Upper lobe of left lung (tissue), 6 donors: ENCODE results near the gene VSIR. TPM values are rescaled to one million over a fixed set of nuclear protein-coding genes. Genes with fewer than 3 reads are reported as not detected.

Source experiments
- ATAC-seq, 2 donors: fragments of 200-7000 bp; cut with Tn5 transposase; one replicate each; pipeline ENCODE4 v1.9.1; 2022; ENCODE audit warnings: mild to moderate bottlenecking in 2 of 2, moderate library complexity in 2 of 2; ENCODE audit not compliant: low FRiP score in 2 of 2
- DNase-seq, 2 donors: peaks; one replicate each; pipeline ENCODE4 v3.0.0-alpha.2; 2019 to 2020
- H3K27ac ChIP-seq, 4 donors: fragments of 200-600 bp; sonication (generic); one replicate each; pipeline ENCODE4 v1.5.1; 2016 to 2019
- H3K27me3 ChIP-seq, 4 donors: fragments of 200-600 bp; sonication (generic); one replicate each; pipeline ENCODE4 v1.5.1; 2017 to 2019
- H3K36me3 ChIP-seq, 4 donors: fragments of 200-600 bp; sonication (generic); one replicate each; pipeline ENCODE4 v1.5.1; 2016 to 2019
- H3K4me1 ChIP-seq, 4 donors: fragments of 200-600 bp; sonication (generic); one replicate each; pipeline ENCODE4 v1.5.1; 2018 to 2019
- H3K4me3 ChIP-seq, 4 donors: fragments of 200-600 bp; sonication (generic); one replicate each; pipeline ENCODE4 v1.5.1; 2017 to 2019; ENCODE audit warnings: mild to moderate bottlenecking in 2 of 4, moderate library complexity in 1 of 4
- H3K9me3 ChIP-seq, 4 donors: fragments of 200-600 bp; sonication (generic); one replicate each; pipeline ENCODE4 v1.5.1; 2018 to 2019
- CTCF ChIP-seq, 6 experiments: fragments of 450-650 bp in 4 of 6; fragments of 200-600 bp in 2 of 6; sonication (generic) in 2 of 6; IDR thresholded peaks; one replicate each; pipeline ENCODE4 v1.5.1; 2016 to 2019; ENCODE audit warnings: antibody characterized with exemption in 6 of 6
- EP300 ChIP-seq, 4 donors: sonication (generic); formaldehyde crosslinking; IDR thresholded peaks; one replicate each; pipeline ENCODE4 v1.5.1; 2017; ENCODE audit warnings: antibody characterized with exemption in 4 of 4, control low read depth in 2 of 4
- POLR2A ChIP-seq, 4 donors: fragments of 450-650 bp; IDR thresholded peaks; one replicate each; pipeline ENCODE4 v1.5.1; 2016 to 2017; ENCODE audit warnings: antibody characterized with exemption in 4 of 4, mild to moderate bottlenecking in 2 of 4
- POLR2AphosphoS5 ChIP-seq, 2 donors: sonication (generic); formaldehyde crosslinking; IDR thresholded peaks; one replicate each; pipeline ENCODE4 v1.5.1; 2017; ENCODE audit warnings: antibody characterized with exemption in 2 of 2
- WGBS, 2 donors: methylation state at CpG; one replicate each; pipeline ENCODE4 v1.1.5; 2017 to 2018; 5-methylcytosine and 5-hydroxymethylcytosine counted together
- total RNA-seq, 6 donors: library from RNA; depleted of rRNA in 4 of 6; stranded (reverse); fragments of >200 nt in 4 of 6; gene quantifications; one replicate each; pipeline versions ENCODE4 v1.1.0 to v1.2.1, GENCODE V29; 2016 to 2021
- donor health status: DM: no; HTN: no; CAD: no; lungs with moderate emphysema.
- donor health status: DM: no; HTN: yes; CAD: no; lungs with severe emphysema.

The VSIR gene
- total RNA-seq, 6 donors from 2014 or later = 51.7 to 167 (median 92.5) TPM

DNA sequence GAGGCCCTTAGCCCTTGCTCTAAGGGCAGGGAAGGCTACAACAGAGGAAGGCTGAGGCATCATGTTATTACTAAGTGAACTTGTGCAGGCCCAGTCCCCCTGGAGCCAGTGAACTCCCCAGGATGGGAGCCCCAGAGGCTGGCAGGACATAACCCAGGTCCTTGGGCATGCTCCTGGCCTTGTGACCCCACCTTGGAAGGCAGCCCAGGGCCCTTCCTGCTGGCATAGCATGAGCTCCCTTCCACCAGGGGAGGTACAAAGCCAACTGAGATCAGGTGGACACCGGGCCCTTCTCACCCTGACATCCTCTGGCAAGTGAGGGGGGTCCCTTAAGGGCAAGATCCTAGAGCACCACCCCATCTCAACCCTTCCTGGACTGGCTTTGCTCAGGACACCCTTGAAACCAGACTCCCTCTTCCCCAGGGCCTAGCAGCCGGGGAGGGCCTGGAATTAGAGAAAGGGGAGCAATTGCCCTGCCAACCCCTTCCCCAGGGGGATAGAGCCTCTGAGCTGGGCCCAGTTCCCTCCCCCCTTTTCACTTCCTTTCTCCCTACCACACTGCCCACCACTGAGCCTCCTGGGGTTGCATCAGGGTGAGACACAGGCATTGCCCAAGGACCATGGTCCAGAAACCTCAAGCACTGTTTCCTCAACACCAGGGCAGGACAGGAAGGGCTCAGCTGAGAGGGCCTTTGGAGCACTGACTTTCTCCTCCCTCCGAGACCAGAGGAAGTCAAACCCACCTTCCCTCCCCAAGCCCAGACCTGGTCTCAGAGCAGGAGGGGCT lies 1.8 kb upstream of the VSIR start:
- peak overlapping the region; percentile 88 to 97 (median 96) for H3K27ac ChIP-seq
- DNase-seq = peak in 1 of 2 donors; percentile 85
- peak overlapping the region in 1 of 4 donors; percentile 77 for H3K4me3 ChIP-seq
- 57% methylated on average over 3 of the region's 3 CpGs; no CpG with 5 or more reads in 1 of the 2 donors for WGBS, 2 donors
- peak; percentile 9 to 12 for ATAC-seq
- TF ChIP-seq POLR2A (IDR thresholded peaks at IDR 0.05) (no peak), POLR2AphosphoS5 (IDR thresholded peaks at IDR 0.05) (peak; percentile 80 to 89)
- H3K4me1 ChIP-seq = peaks cover 44 to 67% (median 54%) of the 10 kb centered on the region in 4 donors
- no peaks in the 10 kb centered on the region for H3K9me3 ChIP-seq
- H3K27me3 ChIP-seq = no peaks in the 10 kb centered on the region
- H3K36me3 ChIP-seq = peaks cover 0 to 8% (median 0%) of the 10 kb centered on the region in 4 donors

DNA sequence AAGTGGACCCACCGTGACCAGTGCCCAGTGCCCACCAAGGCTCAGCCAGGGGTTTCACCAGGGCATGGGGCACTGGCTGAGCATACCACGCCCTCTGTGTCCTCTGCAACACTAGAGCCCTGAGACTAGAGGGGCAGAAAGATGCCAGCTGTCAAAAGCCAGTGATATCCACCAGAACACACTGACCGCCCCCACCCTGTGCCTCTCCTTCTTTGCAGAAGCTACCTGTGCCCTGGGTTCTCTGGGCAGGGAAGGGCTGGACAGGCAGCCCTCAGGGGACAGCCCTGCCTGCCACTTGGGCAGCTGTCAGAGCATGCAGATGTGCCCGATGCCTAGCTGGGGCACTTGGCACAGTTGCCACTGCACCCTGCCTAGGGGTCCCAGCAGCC lies 494 bp downstream of the VSIR start:
- peak overlapping the region; percentile 67 to 84 (median 78) for H3K4me3 ChIP-seq
- peaks cover 0 to 17% (median 0%) of the 10 kb centered on the region in 4 donors for H3K36me3 ChIP-seq
- DNase-seq = no peak
- WGBS, 2 donors = 29% methylated on average over 1 of the region's 4 CpGs; no CpG with 5 or more reads in 1 of the 2 donors
- peaks cover 66 to 85% (median 75%) of the 10 kb centered on the region in 4 donors for H3K4me1 ChIP-seq
- H3K27ac ChIP-seq = peak overlapping the region; percentile 88 to 97 (median 96)
- peak in 1 of 2 donors; percentile 2 for ATAC-seq
- H3K9me3 ChIP-seq = no peaks in the 10 kb centered on the region
- no peak for TF ChIP-seq POLR2AphosphoS5 (IDR thresholded peaks at IDR 0.05)
- no peak for TF ChIP-seq POLR2A (IDR thresholded peaks at IDR 0.05)
- no peak for TF ChIP-seq EP300 (IDR thresholded peaks at IDR 0.05)
- no peak for TF ChIP-seq CTCF (IDR thresholded peaks at IDR 0.05)
- H3K27me3 ChIP-seq = no peaks in the 10 kb centered on the region

GRCh38 chr10:71771821-71772617 lies 1.3 kb downstream of the VSIR start:
- no peaks in the 10 kb centered on the region for H3K27me3 ChIP-seq
- peaks cover 74 to 93% (median 83%) of the 10 kb centered on the region in 4 donors for H3K4me1 ChIP-seq
- DNase-seq = peak in 1 of 2 donors; percentile 68
- H3K4me3 ChIP-seq = peak overlapping the region; percentile 67 to 84 (median 78)
- H3K9me3 ChIP-seq = no peaks in the 10 kb centered on the region
- peak; percentile 61 to 74 for TF ChIP-seq POLR2AphosphoS5 (IDR thresholded peaks at IDR 0.05)
- no peak for TF ChIP-seq CTCF (IDR thresholded peaks at IDR 0.05)
- peak in 2 of 4 donors; percentile 16 to 63 for TF ChIP-seq POLR2A (IDR thresholded peaks at IDR 0.05)
- H3K36me3 ChIP-seq = peaks cover 0 to 17% (median 0%) of the 10 kb centered on the region in 4 donors
- 17 to 24% methylated on average over 2 of the region's 2 CpGs for WGBS, 2 donors
- peak overlapping the region; percentile 88 to 97 (median 96) for H3K27ac ChIP-seq
- ATAC-seq = peak; percentile 41 to 69

- peak overlapping the region; percentile 88 to 97 (median 96) for H3K27ac ChIP-seq
- DNase-seq = no peak
- H3K27me3 ChIP-seq = no peaks in the 10 kb centered on the region
- no peak for ATAC-seq
- peak overlapping the region in 3 of 4 donors; percentile 77 to 84 (median 80) for H3K4me3 ChIP-seq
- peaks cover 78 to 96% (median 86%) of the 10 kb centered on the region in 4 donors for H3K4me1 ChIP-seq
- 46% methylated on average over 2 of the region's 2 CpGs; no CpG with 5 or more reads in 1 of the 2 donors for WGBS, 2 donors
- TF ChIP-seq POLR2AphosphoS5 (IDR thresholded peaks at IDR 0.05) (no peak), EP300 (IDR thresholded peaks at IDR 0.05) (no peak), POLR2A (IDR thresholded peaks at IDR 0.05) (no peak), CTCF (IDR thresholded peaks at IDR 0.05) (no peak)
- H3K36me3 ChIP-seq = peaks cover 0 to 17% (median 0%) of the 10 kb centered on the region in 4 donors
- H3K9me3 ChIP-seq = no peaks in the 10 kb centered on the region
These were observed 2.1 kb downstream of the VSIR start for GRCh38 chr10:71771204-71771603.

- peak overlapping the region in 3 of 4 donors; percentile 77 to 84 (median 80) for H3K4me3 ChIP-seq
- H3K27me3 ChIP-seq = no peaks in the 10 kb centered on the region
- ATAC-seq (no peak), DNase-seq (peak in 1 of 2 donors; percentile 84)
- H3K9me3 ChIP-seq = no peaks in the 10 kb centered on the region
- H3K4me1 ChIP-seq = peaks cover 79 to 96% (median 87%) of the 10 kb centered on the region in 4 donors
- H3K27ac ChIP-seq = peak overlapping the region; percentile 88 to 97 (median 96)
- H3K36me3 ChIP-seq = peaks cover 0 to 17% (median 0%) of the 10 kb centered on the region in 4 donors
- WGBS, 2 donors = 70 to 82% methylated on average over 2 to 3 of the region's 3 CpGs
- TF ChIP-seq EP300 (IDR thresholded peaks at IDR 0.05) (peak in 1 of 4 donors; percentile 30), CTCF (IDR thresholded peaks at IDR 0.05) (no peak), POLR2AphosphoS5 (IDR thresholded peaks at IDR 0.05) (peak; percentile 69 to 77), POLR2A (IDR thresholded peaks at IDR 0.05) (peak in 1 of 4 donors; percentile 43)
These were observed 2.5 kb downstream of the VSIR start for GRCh38 chr10:71770789-71771188.
